Measurements from ENCODE around the gene CD28. TPM values are rescaled to one million over a fixed set of nuclear protein-coding genes. Genes with fewer than 3 reads are reported as not detected.

The CD28 gene
- total RNA-seq, 5 donors from 2014 or later (not counting 1 experiment from before 2014, with no cell fraction given), result 112 to 154 (median 151) TPM

GRCh38 chr2:203751685-203752271 lies 45.3 kb downstream of the CD28 start:
- ATAC-seq (replicated peaks in 1 of 4) (no peak), DNase-seq (no peak)
- H3K4me1 ChIP-seq (ENCODE audit: control insufficient read depth in 1 of 2, extremely low read depth in 1 of 2, insufficient read depth in 2 of 2, low read length in 2 of 2), result peaks cover 14 to 16% of the 10 kb centered on the region in 2 experiments
- H3K4me3 ChIP-seq (ENCODE audit: control insufficient read depth in 1 of 2, extremely low read depth in 1 of 2, low read length in 1 of 2), result no peak overlapping the region
- Mint-ChIP-seq H3K4me3 (no peak overlapping the region), H3K27ac (peak overlapping the region; percentile 32 to 68), H3K9me3 (peaks cover 11 to 23% (median 16%) of the 10 kb centered on the region in 3 donors), H3K4me1 (peaks cover 56 to 60% (median 59%) of the 10 kb centered on the region in 3 donors), H3K36me3 (peaks cover 49% of the 10 kb centered on the region), H3K27me3 (no peaks in the 10 kb centered on the region)
- peaks cover 0 to 3% of the 10 kb centered on the region in 2 donors for H3K36me3 ChIP-seq (ENCODE audit: control insufficient read depth in 2 of 2, extremely low read depth in 1 of 2, insufficient read depth in 1 of 2, low read length in 1 of 2)
- peaks cover 3% of the 10 kb centered on the region for H3K9me3 ChIP-seq
- no CpG with 5 or more reads among the region's 2 CpGs for WGBS (ENCODE audit: insufficient coverage)
- H3K27ac ChIP-seq (ENCODE audit: low read length), result no peak overlapping the region
- CTCF ChIA-PET, result no interaction called here
- no peaks in the 10 kb centered on the region for H3K27me3 ChIP-seq (replicated peaks in 1 of 2; ENCODE audit: control insufficient read depth in 2 of 2, extremely low read depth in 1 of 2, insufficient read depth in 2 of 2, low read length in 1 of 2)
- POLR2A ChIA-PET, result no interaction called here

DNA sequence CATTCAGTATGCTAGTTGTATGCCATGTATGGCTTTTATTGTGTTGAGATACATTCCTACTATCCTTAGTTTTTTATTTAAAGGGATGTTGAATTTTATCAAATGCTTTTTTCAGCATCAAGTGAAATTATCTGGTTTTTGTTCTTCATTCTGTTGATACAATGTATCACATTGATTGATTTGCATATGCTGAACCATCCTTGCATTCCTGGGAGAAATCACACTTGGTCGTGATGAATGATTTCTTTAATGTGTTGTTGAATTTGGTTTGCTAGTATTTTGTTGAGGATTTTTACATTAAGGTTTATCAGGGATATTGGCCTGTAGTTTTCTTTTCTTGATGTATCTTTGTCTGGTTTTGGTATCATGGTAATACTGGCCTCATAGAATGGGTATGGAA lies 49.7 kb downstream of the CD28 start:
- H3K27ac ChIP-seq (ENCODE audit: low read length), result no peak overlapping the region
- H3K4me1 ChIP-seq (ENCODE audit: control insufficient read depth in 1 of 2, extremely low read depth in 1 of 2, insufficient read depth in 2 of 2, low read length in 2 of 2), result peaks cover 5 to 17% of the 10 kb centered on the region in 2 experiments
- H3K36me3 Mint-ChIP-seq, result peaks cover 65% of the 10 kb centered on the region
- no peaks in the 10 kb centered on the region for H3K27me3 Mint-ChIP-seq
- H3K36me3 ChIP-seq (ENCODE audit: control insufficient read depth in 2 of 2, extremely low read depth in 1 of 2, insufficient read depth in 1 of 2, low read length in 1 of 2), result peaks cover 5% of the 10 kb centered on the region in 2 donors
- no peak overlapping the region for H3K4me3 Mint-ChIP-seq
- peaks cover 11 to 31% (median 26%) of the 10 kb centered on the region in 3 donors for H3K9me3 Mint-ChIP-seq
- peaks cover 33 to 43% (median 36%) of the 10 kb centered on the region in 3 donors for H3K4me1 Mint-ChIP-seq
- H3K4me3 ChIP-seq (ENCODE audit: control insufficient read depth in 1 of 2, extremely low read depth in 1 of 2, low read length in 1 of 2), result no peak overlapping the region
- ATAC-seq (replicated peaks in 1 of 4) (no peak), DNase-seq (no peak)
- POLR2A ChIA-PET, result interaction anchor here (0.6 to 0.7 kb wide), 4 partner anchors 10 to 495 kb away, joined by 3 to 4 read pairs (median 3); no protein-coding TSS in a partner anchor
- H3K9me3 ChIP-seq, result peaks cover 3% of the 10 kb centered on the region
- no CpG with 5 or more reads among the region's 1 CpG for WGBS (ENCODE audit: insufficient coverage)
- CTCF ChIA-PET, result interaction anchor here in 1 of 2 donors (0.6 kb wide), 1 partner anchor 15 kb away, joined by 3 read pairs; no protein-coding TSS in a partner anchor
- H3K27me3 ChIP-seq (replicated peaks in 1 of 2; ENCODE audit: control insufficient read depth in 2 of 2, extremely low read depth in 1 of 2, insufficient read depth in 2 of 2, low read length in 1 of 2), result no peaks in the 10 kb centered on the region
- no peak overlapping the region for H3K27ac Mint-ChIP-seq

DNA sequence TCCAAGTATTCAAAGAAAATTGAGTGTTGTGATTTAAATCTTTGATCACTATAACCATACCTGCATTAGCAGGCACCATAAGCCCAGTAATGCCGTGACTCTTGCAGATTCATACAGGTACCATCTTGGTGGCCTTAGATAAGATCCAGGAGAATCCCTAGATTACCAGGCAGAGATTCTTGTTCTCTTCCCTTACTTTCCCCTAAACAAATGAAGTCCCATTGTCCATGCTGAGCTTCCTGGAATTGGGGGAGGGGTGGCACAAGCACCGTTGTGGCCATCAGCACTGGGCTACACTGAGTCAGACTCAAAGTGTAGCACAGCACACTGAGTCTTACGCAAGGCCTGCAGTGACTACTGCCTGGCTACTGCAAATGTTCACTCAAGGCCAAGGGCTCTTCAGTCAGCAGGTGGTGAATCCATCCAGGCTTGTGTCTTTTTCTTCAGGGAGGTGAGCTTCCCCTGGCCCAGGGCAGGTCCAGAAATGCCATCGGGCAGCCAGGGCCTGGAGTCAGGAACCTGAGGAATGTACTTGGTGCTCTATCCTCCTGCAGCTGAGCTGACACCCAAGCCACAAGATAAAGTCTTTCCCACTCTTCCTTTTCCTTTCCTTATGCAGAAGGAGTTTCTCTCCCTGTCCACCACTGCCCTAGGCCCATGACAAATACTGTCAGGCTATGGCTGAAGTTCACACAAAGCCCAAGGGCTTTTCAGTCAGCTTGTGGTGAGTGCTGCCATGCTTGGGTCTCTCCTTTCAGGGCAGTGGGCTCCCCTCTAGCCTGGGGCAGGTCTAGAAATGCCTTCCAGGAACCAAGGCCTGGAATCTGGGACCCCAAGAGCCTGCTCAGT lies 52.6 kb downstream of the CD28 start:
- Histone ChIP-seq H3K27me3 (replicated peaks in 1 of 2; ENCODE audit: control insufficient read depth in 2 of 2, extremely low read depth in 1 of 2, insufficient read depth in 2 of 2, low read length in 1 of 2) (no peaks in the 10 kb centered on the region), H3K9me3 (peaks cover 3% of the 10 kb centered on the region), H3K27ac (ENCODE audit: low read length) (no peak overlapping the region), H3K4me3 (ENCODE audit: control insufficient read depth in 1 of 2, extremely low read depth in 1 of 2, low read length in 1 of 2) (no peak overlapping the region), H3K4me1 (ENCODE audit: control insufficient read depth in 1 of 2, extremely low read depth in 1 of 2, insufficient read depth in 2 of 2, low read length in 2 of 2) (peaks cover 16 to 20% of the 10 kb centered on the region in 2 experiments), H3K36me3 (ENCODE audit: control insufficient read depth in 2 of 2, extremely low read depth in 1 of 2, insufficient read depth in 1 of 2, low read length in 1 of 2) (peaks cover 2 to 5% of the 10 kb centered on the region in 2 donors)
- DNase-seq (no peak), ATAC-seq (replicated peaks in 1 of 4) (no peak)
- Mint-ChIP-seq H3K4me1 (peaks cover 51 to 58% (median 54%) of the 10 kb centered on the region in 3 donors), H3K36me3 (peaks cover 64% of the 10 kb centered on the region), H3K4me3 (no peak overlapping the region), H3K27me3 (no peaks in the 10 kb centered on the region), H3K9me3 (peaks cover 11 to 27% (median 26%) of the 10 kb centered on the region in 3 donors), H3K27ac (peak overlapping the region in 1 of 2 donors; percentile 70)
- CTCF ChIA-PET, result interaction anchor here in 1 of 2 donors (1.3 kb wide), 1 partner anchor 49 kb away, joined by 3 read pairs; no protein-coding TSS in a partner anchor
- POLR2A ChIA-PET, result interaction anchor here in 1 of 2 donors (0.6 kb wide), 2 partner anchors 15 to 530 kb away, joined by 3 read pairs; no protein-coding TSS in a partner anchor
- WGBS (ENCODE audit: insufficient coverage), result 62% methylated on average over 4 of the region's 4 CpGs

DNA sequence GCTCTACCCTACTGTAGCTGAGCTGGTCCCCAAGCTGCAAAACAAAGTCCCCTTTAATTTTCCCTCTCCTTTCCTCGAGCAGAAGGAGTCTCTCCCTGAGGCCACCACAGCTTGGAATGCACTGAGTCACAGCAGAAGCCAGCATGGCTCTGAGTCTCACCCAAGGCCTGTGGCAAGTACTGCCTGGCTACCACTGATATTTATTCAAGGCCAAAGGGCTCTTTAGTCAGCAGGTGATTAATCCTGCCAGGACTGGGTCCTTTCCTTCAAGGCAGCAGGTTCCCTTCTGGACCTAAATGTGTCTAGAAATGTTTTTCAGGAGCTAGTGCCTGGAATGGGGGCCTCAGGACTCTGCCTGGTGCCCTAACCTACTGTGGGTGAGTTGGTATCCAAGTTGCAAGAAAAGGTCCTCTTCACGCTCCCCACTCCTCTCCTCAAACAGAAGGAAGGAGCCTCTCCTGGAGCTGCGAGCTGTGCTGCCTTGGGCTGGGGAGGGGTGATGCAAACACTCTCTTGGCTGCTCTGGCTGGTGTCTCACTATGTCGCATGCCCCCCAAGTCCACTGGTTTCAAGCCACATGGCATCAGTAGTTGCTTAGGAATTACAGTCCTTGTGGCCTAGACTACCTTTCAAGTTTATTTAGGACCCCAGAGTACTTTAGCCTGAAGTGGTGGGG lies 53.4 kb downstream of the CD28 start:
- peaks cover 59% of the 10 kb centered on the region for H3K36me3 Mint-ChIP-seq
- no peaks in the 10 kb centered on the region for H3K27me3 ChIP-seq (replicated peaks in 1 of 2; ENCODE audit: control insufficient read depth in 2 of 2, extremely low read depth in 1 of 2, insufficient read depth in 2 of 2, low read length in 1 of 2)
- no peak overlapping the region for H3K4me3 ChIP-seq (ENCODE audit: control insufficient read depth in 1 of 2, extremely low read depth in 1 of 2, low read length in 1 of 2)
- no peak overlapping the region for H3K4me3 Mint-ChIP-seq
- H3K4me1 ChIP-seq (ENCODE audit: control insufficient read depth in 1 of 2, extremely low read depth in 1 of 2, insufficient read depth in 2 of 2, low read length in 2 of 2), result peaks cover 21 to 23% of the 10 kb centered on the region in 2 experiments
- ATAC-seq (replicated peaks in 1 of 4), result no peak
- no peaks in the 10 kb centered on the region for H3K27me3 Mint-ChIP-seq
- H3K36me3 ChIP-seq (ENCODE audit: control insufficient read depth in 2 of 2, extremely low read depth in 1 of 2, insufficient read depth in 1 of 2, low read length in 1 of 2), result peaks cover 2 to 5% of the 10 kb centered on the region in 2 donors
- peaks cover 57 to 64% (median 58%) of the 10 kb centered on the region in 3 donors for H3K4me1 Mint-ChIP-seq
- peaks cover 3% of the 10 kb centered on the region for H3K9me3 ChIP-seq
- ChIA-PET CTCF (no interaction called here), POLR2A (interaction anchor here in 1 of 2 donors (0.6 kb wide), 1 partner anchor 531 kb away, joined by 3 read pairs; no protein-coding TSS in a partner anchor)
- DNase-seq, result no peak
- H3K27ac ChIP-seq (ENCODE audit: low read length), result no peak overlapping the region
- H3K9me3 Mint-ChIP-seq, result peaks cover 11 to 25% (median 24%) of the 10 kb centered on the region in 3 donors
- H3K27ac Mint-ChIP-seq, result peak overlapping the region; percentile 34 to 46
- 86% methylated on average over 2 of the region's 4 CpGs for WGBS (ENCODE audit: insufficient coverage)

GRCh38 chr2:203761121-203761520 lies 54.7 kb downstream of the CD28 start:
- Histone ChIP-seq H3K27ac (ENCODE audit: low read length) (no peak overlapping the region), H3K4me1 (ENCODE audit: control insufficient read depth in 1 of 2, extremely low read depth in 1 of 2, insufficient read depth in 2 of 2, low read length in 2 of 2) (peaks cover 23 to 32% of the 10 kb centered on the region in 2 experiments), H3K9me3 (peaks cover 2% of the 10 kb centered on the region), H3K27me3 (replicated peaks in 1 of 2; ENCODE audit: control insufficient read depth in 2 of 2, extremely low read depth in 1 of 2, insufficient read depth in 2 of 2, low read length in 1 of 2) (no peaks in the 10 kb centered on the region), H3K4me3 (ENCODE audit: control insufficient read depth in 1 of 2, extremely low read depth in 1 of 2, low read length in 1 of 2) (no peak overlapping the region), H3K36me3 (ENCODE audit: control insufficient read depth in 2 of 2, extremely low read depth in 1 of 2, insufficient read depth in 1 of 2, low read length in 1 of 2) (peaks cover 2 to 5% of the 10 kb centered on the region in 2 donors)
- ATAC-seq (replicated peaks in 1 of 4), result no peak
- peaks cover 55% of the 10 kb centered on the region for H3K36me3 Mint-ChIP-seq
- no peak overlapping the region for H3K4me3 Mint-ChIP-seq
- no peaks in the 10 kb centered on the region for H3K27me3 Mint-ChIP-seq
- peaks cover 64 to 72% (median 64%) of the 10 kb centered on the region in 3 donors for H3K4me1 Mint-ChIP-seq
- no peak for DNase-seq
- peaks cover 6 to 16% (median 15%) of the 10 kb centered on the region in 3 donors for H3K9me3 Mint-ChIP-seq
- 100% methylated on average over 1 of the region's 1 CpG for WGBS (ENCODE audit: insufficient coverage)
- CTCF ChIA-PET, result no interaction called here
- POLR2A ChIA-PET, result no interaction called here
- H3K27ac Mint-ChIP-seq, result peak overlapping the region in 1 of 2 donors; percentile 70

Data from T-cell (primary cell).